ENCODE measurements around the gene GNA15. TPM values are rescaled to one million over a fixed set of nuclear protein-coding genes. Genes with fewer than 3 reads are reported as not detected.

Gene GNA15
- total and polyA plus RNA-seq, 2 of the 8 experiments (the other 6 are each of a cell fraction or from before 2014, with no cell fraction given), result 0.26 to 0.45 TPM

DNA sequence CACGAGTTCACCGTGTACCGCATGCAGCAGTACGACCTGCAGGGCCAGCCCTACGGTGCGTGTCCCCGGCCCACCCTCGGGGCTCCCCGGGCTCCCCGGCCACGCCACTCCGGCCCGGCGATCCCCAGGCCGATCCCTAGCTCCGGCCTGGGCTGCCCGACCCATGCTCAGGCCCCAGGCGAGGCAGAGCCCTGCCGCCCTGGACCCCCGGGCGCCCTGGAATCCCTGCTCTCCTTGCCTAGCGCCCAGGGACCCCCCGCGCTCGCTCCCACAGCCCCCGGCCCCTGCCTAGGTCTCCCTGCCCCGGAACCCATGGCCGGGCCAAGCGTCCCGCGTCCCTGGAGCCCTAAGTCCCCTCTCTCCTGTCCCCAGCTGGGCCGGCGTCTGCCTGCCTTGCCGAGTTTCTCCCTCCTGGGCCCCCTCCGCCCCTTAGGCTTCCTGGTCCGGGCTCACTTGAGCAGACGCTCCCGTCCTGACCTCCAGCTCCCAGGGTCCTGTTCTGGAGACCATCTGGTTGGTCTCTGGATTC lies 50.4 kb downstream of the GNA15 start:
- no peak overlapping the region for H2AK5ac ChIP-seq (ENCODE audit: low read depth, low read length)
- TF ChIP-seq KDM4A (IDR thresholded peaks at IDR 0.05; ENCODE audit: low read depth, low read length, severe bottlenecking) (peak; percentile 38), CREB1 (IDR thresholded peaks at IDR 0.05) (no peak; the same call in 1 of the 2 replicates)
- H4K91ac ChIP-seq (replicated peaks; ENCODE audit: insufficient read length, low read length), result peak overlapping the region; percentile 85
- peaks cover 34% of the 10 kb centered on the region for H3K79me1 ChIP-seq (ENCODE audit: low read depth, low read length)
- H4K20me1 ChIP-seq (replicated peaks in 1 of 2; ENCODE audit: control insufficient read depth in 1 of 2, insufficient read depth in 2 of 2, low read length in 2 of 2), result peaks cover 28 to 36% of the 10 kb centered on the region in 2 experiments
- no peak for DNase-seq (ENCODE audit: low read depth in 1 of 2, low spot score in 2 of 2)
- H2BK20ac ChIP-seq (ENCODE audit: low read length), result no peak overlapping the region
- no peak overlapping the region for H3K4ac ChIP-seq (replicated peaks; ENCODE audit: insufficient read length, low read depth, low read length)
- no peak overlapping the region for H3K18ac ChIP-seq (ENCODE audit: extremely low read depth, low read length)
- no peak overlapping the region for H2AFZ ChIP-seq (ENCODE audit: low read length)
- H3K56ac ChIP-seq (replicated peaks; ENCODE audit: insufficient read length, low read depth, low read length), result no peak overlapping the region
- CTCF ChIA-PET (ENCODE audit: partially characterized antibody), result interaction anchor here (0.8 to 1.7 kb wide), 3 partner anchors 22 to 1240 kb away, joined by 3 to 5 read pairs (median 5); no protein-coding TSS in a partner anchor
- peak overlapping the region; percentile 63 for H4K8ac ChIP-seq (ENCODE audit: extremely low read depth, insufficient read depth, low read length)
- peaks cover 0 to 16% (median 10%) of the 10 kb centered on the region in 4 experiments; a peak in 6 of 7 replicates for H3K4me1 ChIP-seq (replicated peaks in 1 of 4; ENCODE audit: control insufficient read depth in 3 of 4, insufficient read depth in 4 of 4, low read length in 3 of 4)
- no peak overlapping the region for H2BK12ac ChIP-seq (ENCODE audit: low read depth, low read length)
- no peak overlapping the region for H4K5ac ChIP-seq (ENCODE audit: insufficient read length, low read depth, low read length)
- 0 out of 2 replicates have a peak overlapping the region, but pooled peaks have one; percentile 29 for H3K27ac ChIP-seq (ENCODE audit: low read depth, low read length)
- H3K9ac ChIP-seq (replicated peaks in 1 of 4; ENCODE audit: extremely low read depth in 1 of 4, low read depth in 3 of 4, low read length in 3 of 4), result peak overlapping the region; percentile 52 to 89 (median 79)
- H3K36me3 ChIP-seq (ENCODE audit: control insufficient read depth in 2 of 4, insufficient read depth in 4 of 4, low read length in 3 of 4), result no peaks in the 10 kb centered on the region; a peak in 1 of 8 replicates
- no peaks in the 10 kb centered on the region for H3K9me3 ChIP-seq (ENCODE audit: insufficient read depth in 2 of 2, low read depth in 1 of 2, low read length in 1 of 2)
- peak overlapping the region; percentile 67 to 97 for H3K4me2 ChIP-seq (ENCODE audit: insufficient read depth in 1 of 2, low read depth in 2 of 2, low read length in 2 of 2)
- POLR2A ChIA-PET (ENCODE audit: partially characterized antibody), result interaction anchor here (1.4 to 1.6 kb wide), 2 partner anchors 24 to 57 kb away, joined by 3 to 7 read pairs; no protein-coding TSS in a partner anchor
- H2BK120ac ChIP-seq (replicated peaks; ENCODE audit: low read depth, low read length), result no peak overlapping the region
- H2BK5ac ChIP-seq (ENCODE audit: low read depth, low read length), result peak overlapping the region; percentile 85; the same call in 1 of the 2 replicates
- peaks cover 13 to 54% of the 10 kb centered on the region in 2 experiments for H3K79me2 ChIP-seq (ENCODE audit: control insufficient read depth in 1 of 2, insufficient read depth in 2 of 2, low read length in 2 of 2)
- no peaks in the 10 kb centered on the region for H3K27me3 ChIP-seq (replicated peaks in 1 of 4; ENCODE audit: control insufficient read depth in 3 of 4, extremely low read depth in 1 of 4, insufficient read depth in 3 of 4, low read length in 3 of 4)
- no peak for FAIRE-seq
- no peak overlapping the region for H3K23ac ChIP-seq (ENCODE audit: insufficient read length)
- 1% methylated on average over 21 of the region's 38 CpGs; no CpG with 5 or more reads in 1 of the 2 experiments for WGBS, 2 experiments (ENCODE audit: extremely low coverage in 1 of 2, insufficient coverage in 1 of 2, insufficient read length in 1 of 2, insufficient replicate concordance in 2 of 2, low coverage in 1 of 2, low lambda C conversion rate in 2 of 2, missing lambda C conversion rate in 1 of 2)
- peaks cover 8% of the 10 kb centered on the region; the same call in 1 of the 2 replicates for H3K23me2 ChIP-seq (ENCODE audit: low read depth, low read length)
- no peak overlapping the region for H3K14ac ChIP-seq (ENCODE audit: insufficient read length)
- peak overlapping the region; percentile 71 to 94 (median 78) for H3K4me3 ChIP-seq (ENCODE audit: extremely low read depth in 1 of 4, insufficient read depth in 2 of 4, low read depth in 3 of 4, low read length in 4 of 4)
- H2BK15ac ChIP-seq (ENCODE audit: low read length), result no peak overlapping the region
